Measurements from ENCODE around the gene SRRM3. TPM values are rescaled to one million over a fixed set of nuclear protein-coding genes. Genes with fewer than 3 reads are reported as not detected.
"Not testable (repeated sequence)": the region's sequence is repeated elsewhere in the genome, so short reads cannot be mapped to it uniquely, and the experiment has no call there.

SRRM3 gene
- total RNA-seq, 1 donor from 2014 or later, result 1.7 TPM

GRCh38 chr7:76241141-76241540 lies 39.4 kb downstream of the SRRM3 start:
- no peak for DNase-seq (ENCODE audit: low read depth)
- no peaks in the 10 kb centered on the region for H3K36me3 Mint-ChIP-seq (ENCODE audit: low read depth, unreplicated experiment)
- no peaks in the 10 kb centered on the region for H3K79me2 ChIP-seq (ENCODE audit: insufficient read depth, low read length)
- H4K20me1 ChIP-seq (ENCODE audit: insufficient read depth, low read length), result no peaks in the 10 kb centered on the region
- H3K4me1 Mint-ChIP-seq (ENCODE audit: low read depth, unreplicated experiment), result no peaks in the 10 kb centered on the region
- TF ChIP-seq EZH2 (IDR thresholded peaks at IDR 0.05; ENCODE audit: insufficient read depth, low read length) (no peak), CTCF (IDR thresholded peaks at IDR 0.05; ENCODE audit: insufficient read depth, low read depth, low read length) (no peak)
- no peak overlapping the region for H2AFZ ChIP-seq (ENCODE audit: low read depth, low read length)
- FAIRE-seq, result no peak
- no peaks in the 10 kb centered on the region for H3K27me3 ChIP-seq (ENCODE audit: insufficient read depth, low read length)
- H3K36me3 ChIP-seq (ENCODE audit: insufficient read depth, low read length), result no peaks in the 10 kb centered on the region
- no peak overlapping the region for H3K4me2 ChIP-seq (ENCODE audit: low read length)
- no peak overlapping the region for H3K27ac Mint-ChIP-seq (ENCODE audit: unreplicated experiment)
- no peak overlapping the region for H3K4me3 ChIP-seq (ENCODE audit: insufficient read depth, low read depth, low read length)
- no peaks in the 10 kb centered on the region for H3K9me3 ChIP-seq (ENCODE audit: insufficient read depth, low read depth, low read length)
- no peak overlapping the region for H3K9ac ChIP-seq (ENCODE audit: low read length)
- no peaks in the 10 kb centered on the region for H3K9me3 Mint-ChIP-seq (ENCODE audit: unreplicated experiment)
- no peaks in the 10 kb centered on the region for H3K4me1 ChIP-seq (ENCODE audit: insufficient read depth, low read length)
- H3K27ac ChIP-seq (ENCODE audit: low read depth, low read length), result no peak overlapping the region
- H3K4me3 Mint-ChIP-seq (ENCODE audit: unreplicated experiment), result no peak overlapping the region
- H3K27me3 Mint-ChIP-seq (ENCODE audit: low read depth, unreplicated experiment), result peaks cover 22% of the 10 kb centered on the region

- not testable (repeated sequence) for H3K4me3 Mint-ChIP-seq (ENCODE audit: unreplicated experiment); H3K4me1 Mint-ChIP-seq (ENCODE audit: low read depth, unreplicated experiment)
- H3K27me3 Mint-ChIP-seq (ENCODE audit: low read depth, unreplicated experiment), result peaks cover 21% of the 10 kb centered on the region
Observed at GRCh38 chr7:76242517-76243063, 40.9 kb downstream of the SRRM3 start.

GRCh38 chr7:76244781-76245391 lies 43.2 kb downstream of the SRRM3 start:
- Histone ChIP-seq H3K4me2 (ENCODE audit: low read length) (no peak overlapping the region), H3K27ac (ENCODE audit: low read depth, low read length) (no peak overlapping the region), H2AFZ (ENCODE audit: low read depth, low read length) (no peak overlapping the region), H3K9ac (ENCODE audit: low read length) (no peak overlapping the region), H3K27me3 (ENCODE audit: insufficient read depth, low read length) (no peaks in the 10 kb centered on the region), H3K9me3 (ENCODE audit: insufficient read depth, low read depth, low read length) (no peaks in the 10 kb centered on the region), H3K36me3 (ENCODE audit: insufficient read depth, low read length) (no peaks in the 10 kb centered on the region), H3K79me2 (ENCODE audit: insufficient read depth, low read length) (no peaks in the 10 kb centered on the region), H3K4me3 (ENCODE audit: insufficient read depth, low read depth, low read length) (no peak overlapping the region), H4K20me1 (ENCODE audit: insufficient read depth, low read length) (no peaks in the 10 kb centered on the region), H3K4me1 (ENCODE audit: insufficient read depth, low read length) (no peaks in the 10 kb centered on the region)
- peaks cover 14% of the 10 kb centered on the region for H3K27me3 Mint-ChIP-seq (ENCODE audit: low read depth, unreplicated experiment)
- no peak overlapping the region for H3K4me3 Mint-ChIP-seq (ENCODE audit: unreplicated experiment)
- H3K36me3 Mint-ChIP-seq (ENCODE audit: low read depth, unreplicated experiment), result no peaks in the 10 kb centered on the region
- H3K9me3 Mint-ChIP-seq (ENCODE audit: unreplicated experiment), result no peaks in the 10 kb centered on the region
- H3K4me1 Mint-ChIP-seq (ENCODE audit: low read depth, unreplicated experiment), result no peaks in the 10 kb centered on the region
- no peak overlapping the region for H3K27ac Mint-ChIP-seq (ENCODE audit: unreplicated experiment)
- no peak for DNase-seq (ENCODE audit: low read depth)
- TF ChIP-seq EZH2 (IDR thresholded peaks at IDR 0.05; ENCODE audit: insufficient read depth, low read length), result no peak
- TF ChIP-seq CTCF (IDR thresholded peaks at IDR 0.05; ENCODE audit: insufficient read depth, low read depth, low read length), result no peak
- FAIRE-seq, result no peak

More at GRCh38 chr7:76242517-76243063, 40.9 kb downstream of the SRRM3 start:
- not testable (repeated sequence) for H3K9ac ChIP-seq (ENCODE audit: low read length); H3K4me1 ChIP-seq (ENCODE audit: insufficient read depth, low read length); H4K20me1 ChIP-seq (ENCODE audit: insufficient read depth, low read length); H3K9me3 ChIP-seq (ENCODE audit: insufficient read depth, low read depth, low read length); H3K27ac ChIP-seq (ENCODE audit: low read depth, low read length); H2AFZ ChIP-seq (ENCODE audit: low read depth, low read length); H3K36me3 Mint-ChIP-seq (ENCODE audit: low read depth, unreplicated experiment); H3K36me3 ChIP-seq (ENCODE audit: insufficient read depth, low read length); H3K4me2 ChIP-seq (ENCODE audit: low read length); H3K27ac Mint-ChIP-seq (ENCODE audit: unreplicated experiment); H3K4me3 ChIP-seq (ENCODE audit: insufficient read depth, low read depth, low read length); H3K27me3 ChIP-seq (ENCODE audit: insufficient read depth, low read length); H3K79me2 ChIP-seq (ENCODE audit: insufficient read depth, low read length); H3K9me3 Mint-ChIP-seq (ENCODE audit: unreplicated experiment); FAIRE-seq; DNase-seq (ENCODE audit: low read depth)
